RPMI7951 (cell line): Measurements from ENCODE around the gene RRBP1. TPM values are rescaled to one million over a fixed set of nuclear protein-coding genes. Genes with fewer than 3 reads are reported as not detected.

Experiments used
- DNase-seq: peaks from one replicate; pipeline ENCODE4 v3.0.0-alpha.2; 2012; ENCODE audit warnings: low read depth
- total RNA-seq: library from RNA; depleted of rRNA; stranded (reverse); fragments of >200 nt; shearing (Covaris generic); gene quantifications from 2 replicates; pipeline ENCODE4 v1.2.3, GENCODE V29; 2014

Gene RRBP1
- total RNA-seq, 1 experiment from 2014 or later = 86.9 TPM

GRCh38 chr20:17634661-17635331 lies 47.2 kb downstream of the RRBP1 start:
- no peak for DNase-seq

DNA sequence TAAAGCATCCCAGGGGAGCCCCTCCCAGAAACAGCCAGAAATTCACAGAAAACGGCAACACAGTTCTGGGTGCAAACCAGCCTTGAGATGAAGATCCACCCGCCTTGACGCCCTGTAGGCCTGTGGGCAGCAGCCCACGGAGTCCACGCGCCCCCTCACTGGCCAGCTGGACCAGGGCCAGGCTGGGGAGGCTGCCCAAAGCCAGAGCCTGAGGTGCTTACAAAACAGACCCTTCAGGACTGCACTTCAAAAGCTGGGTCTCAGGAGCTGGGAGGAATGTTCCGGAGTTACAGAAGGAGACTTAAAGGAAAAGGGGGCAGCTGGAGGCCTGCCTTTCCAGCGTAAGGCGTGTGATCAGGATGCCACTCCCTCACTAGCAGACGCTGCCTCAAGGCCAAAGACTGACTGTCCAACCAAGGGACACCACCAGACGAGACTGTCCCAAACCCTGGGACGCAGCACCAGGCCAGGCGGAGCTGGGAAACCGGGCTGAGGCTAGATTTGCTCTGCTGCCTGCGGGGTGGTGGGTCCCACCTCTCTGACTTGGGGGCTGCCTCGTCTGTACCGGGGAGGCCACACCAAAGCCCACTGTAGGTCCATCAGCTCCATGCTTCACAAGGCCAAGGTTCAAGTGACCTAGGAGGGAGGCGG lies 48.1 kb downstream of the RRBP1 start:
- DNase-seq = no peak

- no peak for DNase-seq
Observed at GRCh38 chr20:17633221-17633849, 48.7 kb downstream of the RRBP1 start.

DNA sequence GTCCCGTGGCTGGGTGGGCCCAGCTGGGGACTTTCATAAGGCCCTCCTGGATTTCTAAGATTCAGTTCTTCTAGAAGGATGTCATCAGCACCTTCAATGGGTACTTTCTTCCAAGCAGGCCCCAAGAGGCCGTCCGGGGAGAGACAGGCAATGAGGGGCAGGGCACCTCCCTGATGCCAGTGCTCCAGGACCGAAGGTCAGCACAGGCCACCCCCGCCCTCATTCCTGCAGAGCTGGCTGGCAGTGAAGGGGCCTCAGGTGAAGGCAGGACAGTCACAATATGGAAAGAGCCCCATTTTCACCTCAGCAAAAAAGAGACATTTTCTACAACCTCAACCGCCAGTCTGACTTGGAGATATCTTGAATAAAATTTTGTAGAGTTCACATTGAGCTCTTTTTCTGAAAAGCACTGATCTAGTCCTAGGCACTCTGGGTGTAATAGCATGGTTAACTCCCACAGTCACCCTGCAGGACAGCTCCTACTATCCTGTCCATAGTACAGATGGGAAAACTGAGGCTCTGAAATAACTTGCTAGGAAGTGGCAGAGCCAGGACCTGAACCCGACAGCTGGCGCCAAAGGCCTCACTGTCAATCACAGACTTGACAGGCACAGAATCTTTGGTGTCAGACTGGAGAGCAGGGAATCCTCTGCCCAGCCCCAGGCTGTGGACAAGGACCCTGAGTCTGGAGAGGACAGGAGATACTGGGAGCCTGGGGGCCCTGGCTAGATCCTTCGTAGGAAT lies 50.3 kb downstream of the RRBP1 start:
- no peak for DNase-seq

DNA sequence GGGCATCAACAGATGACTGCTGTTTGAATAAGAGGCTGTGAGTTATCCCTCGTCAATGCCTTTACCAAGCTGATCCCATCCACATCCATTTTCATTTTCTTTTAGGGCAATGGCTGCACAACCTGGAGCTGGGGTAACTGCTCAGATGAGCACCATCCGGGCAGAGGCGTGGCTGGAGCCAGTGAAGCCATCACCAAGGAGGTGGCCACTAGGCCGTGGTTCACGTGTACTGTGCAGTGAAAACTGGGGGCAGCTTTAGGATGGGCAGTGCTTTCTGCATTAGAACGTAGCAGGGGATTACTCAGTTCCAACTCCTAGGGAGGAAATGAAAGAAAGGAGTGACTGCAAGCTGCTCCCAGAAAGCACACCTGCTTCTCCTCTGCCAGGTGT lies 51.2 kb downstream of the RRBP1 start:
- DNase-seq = no peak

DNA sequence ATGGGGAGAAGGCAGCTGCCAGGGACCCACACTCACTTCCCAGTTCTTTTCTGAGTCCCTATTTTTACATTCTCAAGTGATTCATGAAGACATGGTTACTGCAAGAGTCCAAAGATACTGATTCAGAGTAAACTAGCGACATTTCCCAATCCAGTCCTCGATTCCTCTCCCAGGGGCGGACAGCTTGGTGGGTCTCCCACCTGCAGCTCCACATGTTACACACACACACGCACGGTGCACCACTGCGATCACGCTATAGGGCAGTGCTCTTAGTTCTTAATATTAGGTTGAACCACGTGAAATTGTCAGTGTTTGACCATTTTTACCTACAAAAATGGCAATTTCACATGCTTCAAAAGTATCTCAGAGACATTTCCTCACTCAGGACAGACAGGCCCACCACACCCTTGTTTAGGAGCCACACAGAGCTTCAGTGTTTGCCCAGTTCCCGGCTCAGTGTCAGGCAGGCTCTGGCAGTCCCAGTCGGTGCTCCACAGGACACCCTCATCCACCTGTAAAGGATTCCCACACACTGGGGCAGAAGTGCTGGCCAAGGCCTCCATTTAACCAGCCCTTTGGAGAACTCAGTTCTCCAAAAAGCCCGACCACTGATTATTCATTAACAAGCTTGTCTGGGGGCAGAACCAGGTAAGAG lies 51.8 kb downstream of the RRBP1 start:
- no peak for DNase-seq

- no peak for DNase-seq
Observed at GRCh38 chr20:17629678-17630089, 52.4 kb downstream of the RRBP1 start.

DNA sequence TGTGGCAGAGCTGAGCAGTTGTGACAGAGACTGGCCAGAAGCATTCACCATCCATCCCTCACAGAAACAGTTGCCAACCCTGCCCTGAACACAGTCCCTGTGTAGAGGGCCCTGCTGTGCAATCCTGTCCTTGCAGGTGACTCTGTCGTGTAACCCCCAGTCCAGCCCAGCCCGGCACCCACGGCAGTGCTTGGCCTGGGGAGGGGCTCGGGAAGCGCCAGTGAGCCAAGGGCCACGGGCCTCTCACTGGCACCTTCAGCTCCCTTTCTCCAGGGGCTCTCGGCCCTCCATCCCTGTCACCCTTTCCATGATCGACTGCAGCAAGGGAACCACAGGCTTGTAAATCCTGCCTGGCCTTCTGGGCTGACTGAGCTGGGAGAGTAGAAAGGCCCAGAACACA lies 53.0 kb downstream of the RRBP1 start:
- DNase-seq = no peak

DNA sequence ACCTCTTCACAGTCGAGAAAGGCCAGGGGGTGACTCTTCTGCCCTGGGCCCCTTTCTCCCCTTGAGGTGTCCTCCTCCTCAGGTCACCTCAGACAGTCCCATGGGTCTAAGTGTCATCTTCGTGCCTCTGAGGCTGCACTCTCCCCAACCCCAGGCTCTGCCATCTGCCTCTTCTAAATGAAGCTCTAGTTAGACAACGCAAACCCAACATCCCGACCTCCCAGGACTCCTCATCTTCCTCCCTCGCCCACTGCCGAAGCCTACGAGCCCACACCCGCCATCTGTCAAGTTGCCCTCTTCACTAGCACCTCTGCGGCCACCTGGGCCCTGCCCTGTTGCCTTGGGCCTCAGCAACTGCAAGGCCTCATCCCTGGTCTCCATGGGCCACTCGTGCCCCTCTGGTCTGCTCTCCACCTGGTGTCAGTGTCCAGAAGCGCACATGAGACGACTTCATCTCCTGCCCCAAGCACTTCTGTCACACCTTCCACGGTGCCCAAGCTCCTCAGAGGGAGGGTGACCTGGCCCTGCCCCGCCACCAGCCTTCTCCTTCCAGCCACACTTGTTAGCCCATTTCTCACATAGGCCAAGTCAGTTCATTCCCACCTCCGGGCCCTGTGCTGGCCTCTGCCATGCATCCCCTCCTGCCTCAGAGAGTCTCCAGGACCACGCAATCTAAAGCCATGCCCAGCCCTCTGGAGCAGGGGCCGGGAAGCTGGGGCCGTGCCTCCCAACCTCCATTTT lies 53.8 kb downstream of the RRBP1 start:
- no peak for DNase-seq

GRCh38 chr20:17627101-17627955 lies 54.7 kb downstream of the RRBP1 start:
- DNase-seq = no peak

GRCh38 chr20:17626217-17627007 lies 55.6 kb downstream of the RRBP1 start:
- no peak for DNase-seq

- no peak for DNase-seq
Observed at GRCh38 chr20:17625246-17626051, 56.6 kb downstream of the RRBP1 start.

DNA sequence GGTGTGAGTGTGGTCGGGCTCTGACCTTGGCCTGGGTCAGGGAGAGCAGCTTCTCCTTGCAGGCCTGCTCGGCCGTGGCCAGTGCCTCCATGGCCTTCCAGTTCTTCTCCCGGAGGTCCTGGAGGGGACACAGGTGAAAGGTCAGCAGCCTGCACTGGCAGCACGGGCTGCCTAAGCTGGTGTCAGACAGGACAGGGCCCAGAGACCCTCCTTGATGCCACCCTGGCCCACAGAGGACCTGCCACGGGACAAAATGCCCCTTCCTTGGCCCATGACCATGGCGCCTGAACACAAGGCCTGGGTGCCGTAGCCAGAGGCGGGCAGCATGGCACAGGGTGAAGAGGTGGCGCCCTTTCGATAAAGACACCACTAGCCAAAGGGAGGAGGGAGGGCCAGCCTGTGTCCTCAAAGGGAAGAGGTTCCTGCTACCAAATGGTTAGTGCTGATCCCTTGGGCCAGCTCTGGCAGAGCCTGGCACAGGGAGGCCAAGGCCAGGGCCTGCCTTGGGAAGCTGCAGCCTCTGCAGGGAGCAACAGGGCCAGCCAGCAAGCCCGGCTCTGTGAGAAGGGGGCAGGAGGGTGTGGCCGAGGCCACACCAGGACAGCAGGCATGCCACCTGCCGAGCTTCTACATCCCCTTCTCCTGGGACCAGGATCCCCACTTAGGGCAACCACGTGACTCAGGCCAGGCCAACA lies 57.3 kb downstream of the RRBP1 start:
- no peak for DNase-seq

DNA sequence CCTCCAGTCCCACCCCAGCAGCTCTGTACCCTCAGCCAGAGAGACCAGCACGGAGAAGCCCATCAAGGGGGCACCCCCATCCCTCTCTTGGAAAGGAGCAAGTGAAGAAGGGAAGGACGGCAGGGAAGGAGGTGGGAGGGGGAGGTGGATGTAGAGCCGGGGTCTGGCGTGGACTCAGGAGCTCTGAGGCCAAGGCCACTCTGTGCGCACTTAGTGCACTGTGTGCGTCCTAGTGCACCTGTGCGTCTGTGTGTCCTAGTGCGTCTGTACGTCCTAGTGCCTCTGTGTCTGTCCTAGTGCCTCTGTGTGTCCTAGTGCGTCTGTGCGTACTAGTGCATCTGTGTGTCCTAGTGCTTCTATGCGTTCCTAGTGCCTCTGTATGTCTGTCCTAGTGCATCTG lies 58.0 kb downstream of the RRBP1 start:
- no peak for DNase-seq

DNA sequence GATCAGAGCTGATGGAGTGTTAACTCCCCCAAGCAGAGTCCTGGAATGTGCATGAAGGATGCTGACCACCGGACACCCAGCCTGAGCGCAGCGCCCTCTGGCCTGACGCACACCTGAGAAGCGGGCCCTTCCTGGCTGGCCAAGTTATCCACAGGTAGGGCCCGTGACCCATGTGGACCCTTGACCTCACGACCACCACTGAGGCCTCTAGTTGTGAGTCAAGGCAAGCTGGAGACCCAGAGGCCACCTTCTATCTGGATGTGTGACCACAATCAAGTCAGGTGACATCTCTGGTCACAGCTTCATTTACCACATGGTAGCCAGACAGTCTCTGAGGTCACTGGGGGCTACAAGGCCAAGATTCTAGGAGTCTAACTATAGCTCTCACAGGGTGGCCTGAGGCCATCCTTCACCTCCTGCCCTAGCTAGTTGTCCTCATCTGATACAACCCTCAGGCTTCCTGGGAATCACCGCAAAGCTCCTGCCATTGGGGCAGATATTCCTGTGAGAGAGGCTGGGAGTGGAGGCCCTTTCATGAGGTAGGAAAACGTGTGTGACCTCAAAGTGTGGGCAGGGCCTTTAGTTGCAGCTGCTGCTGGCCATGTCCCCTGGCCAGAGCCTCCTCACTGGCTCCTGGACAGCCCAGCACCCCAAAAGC lies 59.1 kb downstream of the RRBP1 start:
- no peak for DNase-seq

GRCh38 chr20:17622086-17622850 lies 59.8 kb downstream of the RRBP1 start:
- DNase-seq = no peak
